ENCODE measurements around the gene AFAP1. TPM values are rescaled to one million over a fixed set of nuclear protein-coding genes. Genes with fewer than 3 reads are reported as not detected.

Gene AFAP1
- total RNA-seq, 1 donor from 2014 or later, result 0.24 TPM

DNA sequence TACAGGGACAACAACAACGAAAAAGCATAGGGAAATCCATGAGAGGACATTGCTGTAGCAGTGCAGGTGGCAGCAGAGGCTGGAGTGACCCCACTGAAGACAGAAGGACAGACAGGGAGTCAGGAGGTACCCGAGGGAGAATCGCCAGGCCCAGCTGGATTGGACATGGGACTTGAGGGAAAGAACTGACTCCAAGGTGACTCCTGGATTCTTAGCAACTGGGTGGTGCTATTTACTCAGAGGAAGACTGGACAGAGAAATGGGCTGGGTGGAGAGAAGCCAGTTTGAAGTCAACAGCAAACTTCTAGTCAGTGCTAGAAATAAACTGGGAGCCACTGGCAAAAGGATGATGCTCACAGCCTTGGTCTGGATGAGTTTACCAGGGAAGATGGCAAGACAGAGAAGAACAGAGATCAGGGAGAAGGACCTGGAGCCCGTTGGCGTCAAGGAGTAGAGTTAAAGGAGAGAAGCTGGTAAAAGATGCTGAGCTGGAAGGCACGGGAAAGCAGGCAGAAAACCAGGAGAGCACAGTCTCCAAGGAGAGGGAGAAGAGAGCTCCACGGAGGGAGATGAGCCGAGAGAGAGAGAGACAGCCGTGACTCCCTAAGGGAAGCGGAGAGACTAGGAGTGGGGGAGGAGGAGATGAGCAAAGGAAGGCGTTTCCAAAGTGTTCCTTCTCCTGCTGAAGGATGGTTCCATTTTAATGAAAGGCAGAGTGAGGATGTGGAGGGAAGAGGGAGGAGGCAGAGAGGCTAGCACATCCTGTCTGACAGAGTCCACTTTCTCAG lies 119.4 kb downstream of the AFAP1 start:
- TF ChIP-seq CTCF (IDR thresholded peaks at IDR 0.05), result no peak
- intact Hi-C loops (cut with micrococcal nuclease), result no loop called here
- Mint-ChIP-seq H3K27ac (no peak overlapping the region), H3K9me3 (no peaks in the 10 kb centered on the region), H3K4me3 (no peak overlapping the region), H3K27me3 (peaks cover 7% of the 10 kb centered on the region), H3K36me3 (ENCODE audit: low read depth) (no peaks in the 10 kb centered on the region), H3K4me1 (no peaks in the 10 kb centered on the region)
- DNase-seq (no peak), ATAC-seq (ENCODE audit: low read depth) (no peak)
- CTCF ChIA-PET, result no interaction called here
- POLR2A ChIA-PET, result no interaction called here

DNA sequence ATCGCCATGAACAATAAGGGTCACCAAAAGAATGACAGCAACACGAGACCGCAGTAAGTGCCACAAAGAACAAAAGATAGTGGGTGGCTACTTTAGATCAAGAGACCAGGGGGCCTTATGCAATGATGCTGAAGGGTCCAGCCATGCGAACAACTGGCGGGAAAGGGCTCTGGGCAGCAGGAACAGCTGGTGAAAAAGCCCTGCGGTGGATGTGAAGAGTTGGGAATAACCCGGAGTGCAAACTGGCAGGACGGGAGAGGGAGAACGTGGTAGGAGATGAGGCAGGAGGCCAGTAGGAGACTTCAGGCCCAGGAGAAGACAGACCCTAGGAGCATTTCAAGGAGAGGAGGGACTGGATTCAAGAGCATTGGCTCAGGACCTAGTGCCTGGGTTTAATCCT lies 120.2 kb downstream of the AFAP1 start:
- Mint-ChIP-seq H3K27ac (no peak overlapping the region), H3K4me1 (no peaks in the 10 kb centered on the region), H3K27me3 (peaks cover 5% of the 10 kb centered on the region), H3K4me3 (no peak overlapping the region), H3K36me3 (ENCODE audit: low read depth) (no peaks in the 10 kb centered on the region), H3K9me3 (no peaks in the 10 kb centered on the region)
- no peak for ATAC-seq (ENCODE audit: low read depth)
- no peak for TF ChIP-seq CTCF (IDR thresholded peaks at IDR 0.05)
- intact Hi-C loops (cut with micrococcal nuclease), result no loop called here
- ChIA-PET POLR2A (no interaction called here), CTCF (no interaction called here)
- DNase-seq, result no peak

GRCh38 chr4:7818399-7818911 lies 121.2 kb downstream of the AFAP1 start:
- Mint-ChIP-seq H3K4me1 (no peaks in the 10 kb centered on the region), H3K36me3 (ENCODE audit: low read depth) (no peaks in the 10 kb centered on the region), H3K9me3 (no peaks in the 10 kb centered on the region), H3K4me3 (no peak overlapping the region), H3K27ac (no peak overlapping the region), H3K27me3 (no peaks in the 10 kb centered on the region)
- ATAC-seq (ENCODE audit: low read depth) (no peak), DNase-seq (no peak)
- ChIA-PET POLR2A (no interaction called here), CTCF (no interaction called here)
- intact Hi-C loops (cut with micrococcal nuclease), result no loop called here
- no peak for TF ChIP-seq CTCF (IDR thresholded peaks at IDR 0.05)

GRCh38 chr4:7817877-7818398 lies 121.7 kb downstream of the AFAP1 start:
- no peaks in the 10 kb centered on the region for H3K27me3 Mint-ChIP-seq
- H3K4me3 Mint-ChIP-seq, result no peak overlapping the region
- intact Hi-C loops (cut with micrococcal nuclease), result no loop called here
- DNase-seq (no peak), ATAC-seq (ENCODE audit: low read depth) (no peak)
- H3K36me3 Mint-ChIP-seq (ENCODE audit: low read depth), result no peaks in the 10 kb centered on the region
- no peak for TF ChIP-seq CTCF (IDR thresholded peaks at IDR 0.05)
- H3K9me3 Mint-ChIP-seq, result no peaks in the 10 kb centered on the region
- no peaks in the 10 kb centered on the region for H3K4me1 Mint-ChIP-seq
- POLR2A ChIA-PET, result no interaction called here
- H3K27ac Mint-ChIP-seq, result no peak overlapping the region
- CTCF ChIA-PET, result no interaction called here

- Mint-ChIP-seq H3K27me3 (no peaks in the 10 kb centered on the region), H3K36me3 (ENCODE audit: low read depth) (no peaks in the 10 kb centered on the region), H3K27ac (no peak overlapping the region), H3K4me1 (no peaks in the 10 kb centered on the region), H3K9me3 (no peaks in the 10 kb centered on the region), H3K4me3 (no peak overlapping the region)
- ChIA-PET CTCF (no interaction called here), POLR2A (no interaction called here)
- DNase-seq (no peak), ATAC-seq (ENCODE audit: low read depth) (no peak)
- intact Hi-C loops (cut with micrococcal nuclease), result no loop called here
- TF ChIP-seq CTCF (IDR thresholded peaks at IDR 0.05), result no peak
Measured at GRCh38 chr4:7816771-7817170, 122.9 kb downstream of the AFAP1 start.
